WTC11 (cell line): ENCODE results near the gene NACA. TPM values are rescaled to one million over a fixed set of nuclear protein-coding genes. Genes with fewer than 3 reads are reported as not detected.
A peak's percentile ranks its signal among the peaks of the same experiment; 100 is the strongest.

ENCODE experiments used
- ATAC-seq: fragments of 200-7000 bp; cut with Tn5 transposase; 2 replicates; pipeline ENCODE4 v1.10.0; 2021; ENCODE audit warnings: mild to moderate bottlenecking, moderate library complexity
- CTCF ChIA-PET: fragments of 300-600 bp; sonication (Branson Sonifier 250); formaldehyde crosslinking; loops from one replicate; lab custom pipeline; 2021; ENCODE audit warnings: antibody characterized with exemption; lab: Charles Lee
- POLR2A ChIA-PET: fragments of 350-600 bp; sonication (Branson Sonifier 250); formaldehyde crosslinking; loops from one replicate; lab custom pipeline; 2021; ENCODE audit warnings: antibody characterized with exemption; lab: Charles Lee
- DNase-seq: peaks from one replicate; pipeline ENCODE4 v3.0.0; 2021; ENCODE audit warnings: low spot score
- H3K27ac Mint-ChIP-seq: 2 replicates; pipeline ENCODE4 v1.8.0; 2021; ENCODE audit warnings: mixed read lengths
- H3K27me3 Mint-ChIP-seq: 2 replicates; pipeline ENCODE4 v1.8.0; 2021; ENCODE audit warnings: low read depth, mild to moderate bottlenecking, moderate library complexity, mixed read lengths
- H3K36me3 Mint-ChIP-seq: 2 replicates; pipeline ENCODE4 v1.8.0; 2021; ENCODE audit warnings: mixed read lengths
- H3K4me1 Mint-ChIP-seq: 2 replicates; pipeline ENCODE4 v1.8.0; 2022; ENCODE audit warnings: mixed read lengths
- H3K4me3 Mint-ChIP-seq: 2 replicates; pipeline ENCODE4 v1.8.0; 2021; ENCODE audit warnings: mild to moderate bottlenecking, moderate library complexity, mixed read lengths
- H3K9me3 Mint-ChIP-seq: 2 replicates; pipeline ENCODE4 v1.8.0; 2021; ENCODE audit warnings: mixed read lengths
- AFF4 ChIP-seq: sonication (generic); formaldehyde crosslinking; IDR thresholded peaks from 2 replicates; pipeline ENCODE4 v1.8.1; 2023; ENCODE audit warnings: mild to moderate bottlenecking, missing genetic modification reagents, borderline replicate concordance
- ARID4B ChIP-seq: sonication (generic); formaldehyde crosslinking; IDR thresholded peaks from 2 replicates; pipeline ENCODE4 v1.8.0; 2023; ENCODE audit warnings: missing genetic modification reagents, mild to moderate bottlenecking, borderline replicate concordance
- E2F5 ChIP-seq: sonication (generic); formaldehyde crosslinking; IDR thresholded peaks from 2 replicates; pipeline ENCODE4 v1.8.1; 2022; ENCODE audit warnings: mild to moderate bottlenecking, moderate library complexity, missing genetic modification reagents
- GRHL2 ChIP-seq: fragments of 250-450 bp; sonication (Bioruptor Pico); IDR thresholded peaks from 2 replicates; pipeline ENCODE4 v1.8.0; 2022; ENCODE audit warnings: mild to moderate bottlenecking, moderate library complexity; ENCODE audit not compliant: insufficient replicate concordance, severe bottlenecking
- GTF2I ChIP-seq: fragments of 250-450 bp; sonication (Bioruptor Pico); conservative IDR thresholded peaks from 2 replicates; pipeline ENCODE4 v1.4.0; 2021; ENCODE audit warnings: mild to moderate bottlenecking
- HMGA2 ChIP-seq: fragments of 250-450 bp; sonication (Bioruptor Pico); IDR thresholded peaks from 2 replicates; pipeline ENCODE4 v1.4.0; 2021; ENCODE audit warnings: mild to moderate bottlenecking, moderate library complexity
- NFATC4 ChIP-seq: fragments of 250-450 bp; sonication (Bioruptor Pico); IDR thresholded peaks from 2 replicates; pipeline ENCODE4 v1.9.0; 2021; ENCODE audit warnings: mild to moderate bottlenecking
- NR1H2 ChIP-seq: sonication (generic); formaldehyde crosslinking; IDR thresholded peaks from 2 replicates; pipeline ENCODE4 v1.9.0; 2021; ENCODE audit warnings: mild to moderate bottlenecking, moderate library complexity, missing genetic modification reagents
- NR2C2 ChIP-seq: sonication (generic); formaldehyde crosslinking; IDR thresholded peaks from 2 replicates; pipeline ENCODE4 v1.8.0; 2022; ENCODE audit warnings: mild to moderate bottlenecking, missing genetic modification reagents
- PRRX2 ChIP-seq: fragments of 250-450 bp; sonication (Bioruptor Pico); IDR thresholded peaks from 2 replicates; pipeline ENCODE4 v1.8.0; 2021; ENCODE audit warnings: mild to moderate bottlenecking
- ZNF121 ChIP-seq: sonication (generic); formaldehyde crosslinking; IDR thresholded peaks from 2 replicates; pipeline ENCODE4 v1.8.0; 2023; ENCODE audit warnings: missing genetic modification reagents
- ZNF138 ChIP-seq: sonication (generic); formaldehyde crosslinking; conservative IDR thresholded peaks from 2 replicates; pipeline ENCODE4 v1.8.1; 2022; ENCODE audit warnings: mild to moderate bottlenecking, moderate library complexity, missing genetic modification reagents
- ZNF396 ChIP-seq: fragments of 250-450 bp; sonication (Bioruptor Pico); IDR thresholded peaks from 2 replicates; pipeline ENCODE4 v1.8.0; 2021; ENCODE audit warnings: mild to moderate bottlenecking, moderate library complexity, borderline replicate concordance
- ZNF671 ChIP-seq: fragments of 250-450 bp; sonication (Bioruptor Pico); IDR thresholded peaks from 2 replicates; pipeline ENCODE4 v1.8.0; 2021; ENCODE audit warnings: mild to moderate bottlenecking
- total RNA-seq: library from RNA; stranded (reverse); gene quantifications from 3 replicates; pipeline ENCODE4 v1.2.3, GENCODE V29; 2021
- TF ChIP-seq, protein P1 (sequence below): fragments of 250-450 bp; sonication (Bioruptor Pico); IDR thresholded peaks from 2 replicates; pipeline ENCODE4 v1.9.0; 2021; ENCODE audit warnings: moderate library complexity, mild to moderate bottlenecking, inconsistent platforms, borderline replicate concordance
- TF ChIP-seq, protein P2 (sequence below): sonication (generic); formaldehyde crosslinking; IDR thresholded peaks from 2 replicates; pipeline ENCODE4 v1.8.0; 2022; ENCODE audit warnings: missing genetic modification reagents
- TF ChIP-seq, protein P3 (sequence below): sonication (generic); formaldehyde crosslinking; IDR thresholded peaks from 2 replicates; pipeline ENCODE4 v1.8.0; 2022; ENCODE audit warnings: mild to moderate bottlenecking, missing genetic modification reagents

The NACA gene
- total RNA-seq, 1 experiment from 2014 or later: 987 TPM

DNA sequence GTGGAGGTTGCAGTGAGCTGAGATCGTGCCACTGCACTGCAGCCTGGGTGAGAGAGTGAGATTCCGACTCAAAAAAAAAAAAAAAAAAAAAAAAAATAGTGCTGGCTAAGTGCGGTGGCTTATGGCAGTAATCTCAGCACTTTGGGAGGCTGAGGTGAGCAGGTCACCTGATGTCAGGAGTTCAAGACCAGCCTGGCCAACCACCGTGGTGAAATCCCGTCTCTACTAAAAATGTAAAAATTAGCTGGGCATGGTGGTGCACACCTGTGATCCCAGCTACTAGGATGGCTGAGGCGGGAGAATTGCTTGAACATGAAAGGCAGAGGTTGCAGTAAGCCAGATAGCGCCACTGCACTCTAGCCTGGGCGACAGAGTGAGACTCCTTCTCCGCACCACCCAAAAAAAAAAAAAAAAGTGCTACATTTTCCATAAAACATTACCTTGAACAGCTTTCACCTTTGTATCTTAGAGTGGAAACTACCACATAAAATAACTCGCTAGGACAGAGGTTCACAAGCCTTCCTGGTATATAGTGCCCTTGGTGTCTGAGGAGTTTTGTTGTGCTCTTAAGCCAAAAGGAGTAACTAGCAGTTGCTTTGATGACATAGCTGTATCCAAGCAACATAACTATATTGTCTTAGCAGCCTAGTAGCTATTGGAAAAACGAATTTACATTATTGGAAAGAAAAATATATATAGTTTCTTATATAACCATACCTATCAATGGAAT is 48.1 kb downstream of the NACA start:
- TF ChIP-seq HMGA2 (no peak), ZNF121 (0 out of 2 replicates have a peak, but pooled peaks have one; percentile 4)
- Mint-ChIP-seq H3K4me1 (peaks cover 27% of the 10 kb centered on the region), H3K27ac (no peak overlapping the region), H3K27me3 (no peaks in the 10 kb centered on the region), H3K9me3 (no peaks in the 10 kb centered on the region), H3K4me3 (no peak overlapping the region), H3K36me3 (peaks cover 35% of the 10 kb centered on the region)
- DNase-seq (no peak), ATAC-seq (no peak)
- ChIA-PET CTCF (interaction anchor here (1.8 kb wide), 1 partner anchor 40 kb away, joined by 12 read pairs; no protein-coding TSS in a partner anchor), POLR2A (interaction anchor here (0.6 to 1.2 kb wide), 4 partner anchors 40 to 430 kb away, joined by 3 to 5 read pairs (median 3); partner anchors contain the start of gene NACA)

- ChIA-PET CTCF (interaction anchor here (0.6 kb wide), 1 partner anchor 86 kb away, joined by 4 read pairs; no protein-coding TSS in a partner anchor), POLR2A (no interaction called here)
- ATAC-seq (no peak), DNase-seq (no peak)
- Mint-ChIP-seq H3K4me1 (peaks cover 5% of the 10 kb centered on the region; the same call in 1 of the 2 replicates), H3K36me3 (peaks cover 59% of the 10 kb centered on the region), H3K4me3 (no peak overlapping the region), H3K9me3 (no peaks in the 10 kb centered on the region)
- TF ChIP-seq, protein P1, sequence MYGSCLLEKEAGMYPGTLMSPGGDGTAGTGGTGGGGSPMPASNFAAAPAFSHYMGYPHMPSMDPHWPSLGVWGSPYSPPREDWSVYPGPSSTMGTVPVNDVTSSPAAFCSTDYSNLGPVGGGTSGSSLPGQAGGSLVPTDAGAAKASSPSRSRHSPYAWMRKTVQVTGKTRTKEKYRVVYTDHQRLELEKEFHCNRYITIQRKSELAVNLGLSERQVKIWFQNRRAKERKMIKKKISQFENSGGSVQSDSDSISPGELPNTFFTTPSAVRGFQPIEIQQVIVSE: no peak
- no peak for TF ChIP-seq ARID4B
- TF ChIP-seq NR2C2 (CRISPR knock-in tag): no peak
- TF ChIP-seq PRRX2: no peak
- TF ChIP-seq GTF2I (CRISPR knock-in tag): no peak
- TF ChIP-seq, protein P2, sequence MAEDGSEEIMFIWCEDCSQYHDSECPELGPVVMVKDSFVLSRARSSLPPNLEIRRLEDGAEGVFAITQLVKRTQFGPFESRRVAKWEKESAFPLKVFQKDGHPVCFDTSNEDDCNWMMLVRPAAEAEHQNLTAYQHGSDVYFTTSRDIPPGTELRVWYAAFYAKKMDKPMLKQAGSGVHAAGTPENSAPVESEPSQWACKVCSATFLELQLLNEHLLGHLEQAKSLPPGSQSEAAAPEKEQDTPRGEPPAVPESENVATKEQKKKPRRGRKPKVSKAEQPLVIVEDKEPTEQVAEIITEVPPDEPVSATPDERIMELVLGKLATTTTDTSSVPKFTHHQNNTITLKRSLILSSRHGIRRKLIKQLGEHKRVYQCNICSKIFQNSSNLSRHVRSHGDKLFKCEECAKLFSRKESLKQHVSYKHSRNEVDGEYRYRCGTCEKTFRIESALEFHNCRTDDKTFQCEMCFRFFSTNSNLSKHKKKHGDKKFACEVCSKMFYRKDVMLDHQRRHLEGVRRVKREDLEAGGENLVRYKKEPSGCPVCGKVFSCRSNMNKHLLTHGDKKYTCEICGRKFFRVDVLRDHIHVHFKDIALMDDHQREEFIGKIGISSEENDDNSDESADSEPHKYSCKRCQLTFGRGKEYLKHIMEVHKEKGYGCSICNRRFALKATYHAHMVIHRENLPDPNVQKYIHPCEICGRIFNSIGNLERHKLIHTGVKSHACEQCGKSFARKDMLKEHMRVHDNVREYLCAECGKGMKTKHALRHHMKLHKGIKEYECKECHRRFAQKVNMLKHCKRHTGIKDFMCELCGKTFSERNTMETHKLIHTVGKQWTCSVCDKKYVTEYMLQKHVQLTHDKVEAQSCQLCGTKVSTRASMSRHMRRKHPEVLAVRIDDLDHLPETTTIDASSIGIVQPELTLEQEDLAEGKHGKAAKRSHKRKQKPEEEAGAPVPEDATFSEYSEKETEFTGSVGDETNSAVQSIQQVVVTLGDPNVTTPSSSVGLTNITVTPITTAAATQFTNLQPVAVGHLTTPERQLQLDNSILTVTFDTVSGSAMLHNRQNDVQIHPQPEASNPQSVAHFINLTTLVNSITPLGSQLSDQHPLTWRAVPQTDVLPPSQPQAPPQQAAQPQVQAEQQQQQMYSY: no peak
- no peak for TF ChIP-seq ZNF671 (CRISPR knock-in tag)
- TF ChIP-seq E2F5: no peak
- TF ChIP-seq NR1H2 (CRISPR knock-in tag): no peak
- no peak for TF ChIP-seq ZNF138
- TF ChIP-seq, protein P3, sequence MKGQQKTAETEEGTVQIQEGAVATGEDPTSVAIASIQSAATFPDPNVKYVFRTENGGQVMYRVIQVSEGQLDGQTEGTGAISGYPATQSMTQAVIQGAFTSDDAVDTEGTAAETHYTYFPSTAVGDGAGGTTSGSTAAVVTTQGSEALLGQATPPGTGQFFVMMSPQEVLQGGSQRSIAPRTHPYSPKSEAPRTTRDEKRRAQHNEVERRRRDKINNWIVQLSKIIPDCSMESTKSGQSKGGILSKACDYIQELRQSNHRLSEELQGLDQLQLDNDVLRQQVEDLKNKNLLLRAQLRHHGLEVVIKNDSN (CRISPR knock-in tag): no peak
- TF ChIP-seq ZNF396: no peak
- no peak for TF ChIP-seq GRHL2
- no peak for TF ChIP-seq NFATC4 (CRISPR knock-in tag)
- no peak for TF ChIP-seq AFF4 (CRISPR knock-in tag)
- TF ChIP-seq, all 79 proteins: peak for 0
- Mint-ChIP-seq H3K27me3 (no peaks in the 10 kb centered on the region), H3K27ac (peak overlapping the region; percentile 60; the same call in 1 of the 2 replicates)
Measured at GRCh38 chr12:56671608-56672007, 53.5 kb downstream of the NACA start.
